Cardiac muscle cell (in vitro differentiated cells and primary cell): Measurements from ENCODE around the gene DRC3. TPM values are rescaled to one million over a fixed set of nuclear protein-coding genes. Genes with fewer than 3 reads are reported as not detected.

ENCODE experiments used
- DNase-seq, 2 donors: peaks; one replicate each; pipeline versions ENCODE4 v3.0.0 to v3.0.0-alpha.2; 2010 to 2017; ENCODE audit warnings: low read depth in 1 of 2, low spot score in 1 of 2
- H3K27ac ChIP-seq: fragments of 200-600 bp; sonication (generic); 2 replicates; pipeline ENCODE4 v1.5.1; 2016
- H3K27me3 ChIP-seq: fragments of 200-600 bp; sonication (generic); 2 replicates; pipeline ENCODE4 v1.6.0; 2016; ENCODE audit warnings: control low read depth
- H3K36me3 ChIP-seq: fragments of 200-600 bp; sonication (generic); 2 replicates; pipeline ENCODE4 v1.5.1; 2016; ENCODE audit warnings: control low read depth
- H3K4me1 ChIP-seq: fragments of 200-600 bp; sonication (generic); 2 replicates; pipeline ENCODE4 v1.8.1; 2017; ENCODE audit warnings: low read depth, mild to moderate bottlenecking, mixed run types
- H3K4me3 ChIP-seq: fragments of 200-600 bp; sonication (generic); 2 replicates; pipeline ENCODE4 v1.5.1; 2016; ENCODE audit warnings: mild to moderate bottlenecking
- H3K9me3 ChIP-seq: fragments of 200-600 bp; sonication (generic); 2 replicates; pipeline ENCODE4 v1.5.1; 2017; ENCODE audit warnings: low read depth, mild to moderate bottlenecking, control low read depth
- CTCF ChIP-seq: IDR thresholded peaks from 2 replicates; pipeline ENCODE4 v1.5.1; 2012; ENCODE audit warnings: low read depth, mild to moderate bottlenecking, low read length
- polyA plus RNA-seq: library from polyadenylated mRNA; unstranded; fragments of >200 nt; fragmentation: Nextera tagmentation; extraction: Ambion mirVana; gene quantifications from 2 replicates; pipeline ENCODE4 v1.2.1, GENCODE V29; 2016
- total RNA-seq: library from RNA; depleted of rRNA; stranded (reverse); fragments of >200 nt; gene quantifications from 2 replicates; pipeline ENCODE4 v1.2.3, GENCODE V29; 2016

The DRC3 gene, protein sequence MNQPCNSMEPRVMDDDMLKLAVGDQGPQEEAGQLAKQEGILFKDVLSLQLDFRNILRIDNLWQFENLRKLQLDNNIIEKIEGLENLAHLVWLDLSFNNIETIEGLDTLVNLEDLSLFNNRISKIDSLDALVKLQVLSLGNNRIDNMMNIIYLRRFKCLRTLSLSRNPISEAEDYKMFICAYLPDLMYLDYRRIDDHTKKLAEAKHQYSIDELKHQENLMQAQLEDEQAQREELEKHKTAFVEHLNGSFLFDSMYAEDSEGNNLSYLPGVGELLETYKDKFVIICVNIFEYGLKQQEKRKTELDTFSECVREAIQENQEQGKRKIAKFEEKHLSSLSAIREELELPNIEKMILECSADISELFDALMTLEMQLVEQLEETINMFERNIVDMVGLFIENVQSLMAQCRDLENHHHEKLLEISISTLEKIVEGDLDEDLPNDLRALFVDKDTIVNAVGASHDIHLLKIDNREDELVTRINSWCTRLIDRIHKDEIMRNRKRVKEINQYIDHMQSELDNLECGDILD
- total RNA-seq (0.18 and 0.21 TPM in 2 replicates), polyA plus RNA-seq (2.4 and 4.1 TPM in 2 replicates)

DNA sequence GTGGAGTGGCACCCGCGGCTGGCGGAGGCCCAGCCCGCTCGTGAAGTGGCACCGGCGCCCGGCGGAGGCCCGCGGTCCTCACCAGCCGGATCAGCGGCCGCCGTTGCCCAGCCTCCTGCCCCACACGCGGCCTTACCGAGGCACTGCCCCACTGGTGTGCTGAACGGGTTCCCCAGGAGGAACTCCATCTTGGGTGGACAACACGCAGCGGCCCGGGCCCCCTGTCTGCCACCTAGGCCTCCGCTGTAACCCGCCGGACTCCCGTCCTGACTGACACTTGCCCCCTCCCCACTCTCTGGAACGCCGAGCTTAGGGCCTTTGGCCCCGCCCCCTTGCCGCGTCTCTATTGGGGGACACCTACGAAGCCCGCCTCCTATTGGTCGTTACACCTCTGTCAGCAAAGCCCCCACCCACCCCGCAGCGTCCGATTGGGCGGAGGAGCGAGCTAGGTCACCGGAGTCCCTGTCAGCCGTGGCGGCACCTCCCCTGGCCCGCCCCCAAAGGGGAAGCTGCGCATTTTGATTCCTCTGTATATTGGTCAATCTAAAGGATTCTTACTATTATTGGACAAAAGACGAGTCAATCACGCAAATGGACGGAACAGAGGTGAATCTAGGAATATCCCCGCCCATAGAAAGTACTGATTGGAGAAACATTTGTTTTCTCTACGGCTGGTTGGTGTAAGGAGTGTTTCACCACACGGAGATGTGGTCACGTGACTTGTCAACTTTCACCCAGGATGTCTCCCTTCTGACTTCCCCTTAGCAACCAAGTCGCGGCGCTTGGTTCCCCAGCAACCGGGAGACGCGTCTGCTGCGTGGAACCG, at the start of gene DRC3, which contains the start of gene TOM1L2:
DRC3 (plus strand) TSS at position 737 of the 826 bp plus-strand sequence. CDS start 4,737 bp downstream, outside the sequence.
TOM1L2 (minus strand) TSS at position 275 of the 826 bp plus-strand sequence; CDS start at position 188, 87 bp downstream.
- Histone ChIP-seq H3K4me1 (peaks cover 7% of the 10 kb centered on the region), H3K4me3 (peak within 1 kb of the TSS; percentile 72), H3K27ac (peak within 1 kb of the TSS; percentile 71), H3K27me3 (no peaks in the 10 kb centered on the region), H3K36me3 (no peaks in the 10 kb centered on the region), H3K9me3 (no peaks in the 10 kb centered on the region)
- DNase-seq: peak; percentile 100
- no peak for TF ChIP-seq CTCF

GRCh38 chr17:17924131-17924856, 48.4 kb upstream of the DRC3 start:
- DNase-seq: no peak
- TF ChIP-seq CTCF: no peak
- H3K27me3 ChIP-seq: no peaks in the 10 kb centered on the region
- peaks cover 29% of the 10 kb centered on the region for H3K4me1 ChIP-seq
- H3K9me3 ChIP-seq: no peaks in the 10 kb centered on the region
- H3K27ac ChIP-seq: no peak overlapping the region
- H3K4me3 ChIP-seq: no peak overlapping the region
- no peaks in the 10 kb centered on the region for H3K36me3 ChIP-seq

- Histone ChIP-seq H3K9me3 (no peaks in the 10 kb centered on the region), H3K4me3 (no peak overlapping the region), H3K36me3 (no peaks in the 10 kb centered on the region), H3K4me1 (peaks cover 31% of the 10 kb centered on the region), H3K27ac (no peak overlapping the region), H3K27me3 (no peaks in the 10 kb centered on the region)
- TF ChIP-seq CTCF: no peak
- no peak for DNase-seq
These were observed 47.8 kb upstream of the DRC3 start for GRCh38 chr17:17924857-17925250.

- H3K4me1 ChIP-seq: peaks cover 30% of the 10 kb centered on the region
- no peak overlapping the region for H3K27ac ChIP-seq
- TF ChIP-seq CTCF: no peak
- no peaks in the 10 kb centered on the region for H3K36me3 ChIP-seq
- no peaks in the 10 kb centered on the region for H3K9me3 ChIP-seq
- no peak overlapping the region for H3K4me3 ChIP-seq
- DNase-seq: no peak
- no peaks in the 10 kb centered on the region for H3K27me3 ChIP-seq
These were observed 46.6 kb upstream of the DRC3 start for GRCh38 chr17:17926036-17926435.
